Measurements from ENCODE around the gene ALOX5. TPM values are rescaled to one million over a fixed set of nuclear protein-coding genes. Genes with fewer than 3 reads are reported as not detected.

ALOX5 gene
- total and polyA plus RNA-seq, 4 donors, result 21.5 to 270 (median 144) TPM

DNA sequence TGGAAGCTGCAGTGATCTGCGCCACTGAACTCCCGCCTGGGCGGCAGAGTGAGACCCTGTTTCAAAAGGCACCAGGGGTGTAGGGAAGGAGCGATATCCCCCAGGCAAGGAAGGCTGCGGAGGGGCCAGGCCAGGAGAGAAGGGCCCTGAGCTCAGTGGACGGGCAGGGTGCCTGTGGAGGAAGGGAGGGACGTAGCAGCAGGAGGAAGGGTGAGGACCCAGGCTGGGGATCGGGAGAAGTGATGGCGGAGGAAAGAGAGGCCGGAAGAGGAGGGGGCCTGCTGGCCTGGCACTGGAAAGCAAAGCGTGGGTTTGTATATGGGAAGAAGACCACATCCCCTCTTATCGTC lies 45.6 kb downstream of the ALOX5 start:
- H3K4me3 ChIP-seq, result peak overlapping the region; percentile 43
- no peaks in the 10 kb centered on the region for H3K27me3 ChIP-seq (ENCODE audit: control insufficient read depth in 3 of 3, insufficient read depth in 3 of 3, low read length in 2 of 3)
- TF ChIP-seq, protein P1, sequence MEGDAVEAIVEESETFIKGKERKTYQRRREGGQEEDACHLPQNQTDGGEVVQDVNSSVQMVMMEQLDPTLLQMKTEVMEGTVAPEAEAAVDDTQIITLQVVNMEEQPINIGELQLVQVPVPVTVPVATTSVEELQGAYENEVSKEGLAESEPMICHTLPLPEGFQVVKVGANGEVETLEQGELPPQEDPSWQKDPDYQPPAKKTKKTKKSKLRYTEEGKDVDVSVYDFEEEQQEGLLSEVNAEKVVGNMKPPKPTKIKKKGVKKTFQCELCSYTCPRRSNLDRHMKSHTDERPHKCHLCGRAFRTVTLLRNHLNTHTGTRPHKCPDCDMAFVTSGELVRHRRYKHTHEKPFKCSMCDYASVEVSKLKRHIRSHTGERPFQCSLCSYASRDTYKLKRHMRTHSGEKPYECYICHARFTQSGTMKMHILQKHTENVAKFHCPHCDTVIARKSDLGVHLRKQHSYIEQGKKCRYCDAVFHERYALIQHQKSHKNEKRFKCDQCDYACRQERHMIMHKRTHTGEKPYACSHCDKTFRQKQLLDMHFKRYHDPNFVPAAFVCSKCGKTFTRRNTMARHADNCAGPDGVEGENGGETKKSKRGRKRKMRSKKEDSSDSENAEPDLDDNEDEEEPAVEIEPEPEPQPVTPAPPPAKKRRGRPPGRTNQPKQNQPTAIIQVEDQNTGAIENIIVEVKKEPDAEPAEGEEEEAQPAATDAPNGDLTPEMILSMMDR (IDR thresholded peaks at IDR 0.05; ENCODE audit: control extremely low read depth, extremely low read depth), result no peak
- ATAC-seq (ENCODE audit: insufficient read depth, low FRiP score) (no peak), DNase-seq (peak in 1 of 3 donors; percentile 57)
- H3K27ac ChIP-seq (ENCODE audit: low read depth in 1 of 2, low read length in 1 of 2), result peak overlapping the region; percentile 77 to 96
- no peaks in the 10 kb centered on the region for H3K36me3 ChIP-seq (ENCODE audit: control insufficient read depth in 4 of 4, insufficient read depth in 4 of 4, low read length in 4 of 4)
- H3K9ac ChIP-seq (ENCODE audit: insufficient read depth in 1 of 2, low read length in 2 of 2), result peak overlapping the region; percentile 28 to 70
- H3K9me3 ChIP-seq (ENCODE audit: control insufficient read depth in 4 of 4, insufficient read depth in 3 of 4, low read length in 3 of 4), result no peaks in the 10 kb centered on the region
- 5 to 20% methylated on average over 12 of the region's 12 CpGs for WGBS, 2 donors
- peaks cover 0 to 26% (median 4%) of the 10 kb centered on the region in 5 donors for H3K4me1 ChIP-seq (ENCODE audit: control insufficient read depth in 5 of 5, insufficient read depth in 5 of 5, low read length in 5 of 5)

DNA sequence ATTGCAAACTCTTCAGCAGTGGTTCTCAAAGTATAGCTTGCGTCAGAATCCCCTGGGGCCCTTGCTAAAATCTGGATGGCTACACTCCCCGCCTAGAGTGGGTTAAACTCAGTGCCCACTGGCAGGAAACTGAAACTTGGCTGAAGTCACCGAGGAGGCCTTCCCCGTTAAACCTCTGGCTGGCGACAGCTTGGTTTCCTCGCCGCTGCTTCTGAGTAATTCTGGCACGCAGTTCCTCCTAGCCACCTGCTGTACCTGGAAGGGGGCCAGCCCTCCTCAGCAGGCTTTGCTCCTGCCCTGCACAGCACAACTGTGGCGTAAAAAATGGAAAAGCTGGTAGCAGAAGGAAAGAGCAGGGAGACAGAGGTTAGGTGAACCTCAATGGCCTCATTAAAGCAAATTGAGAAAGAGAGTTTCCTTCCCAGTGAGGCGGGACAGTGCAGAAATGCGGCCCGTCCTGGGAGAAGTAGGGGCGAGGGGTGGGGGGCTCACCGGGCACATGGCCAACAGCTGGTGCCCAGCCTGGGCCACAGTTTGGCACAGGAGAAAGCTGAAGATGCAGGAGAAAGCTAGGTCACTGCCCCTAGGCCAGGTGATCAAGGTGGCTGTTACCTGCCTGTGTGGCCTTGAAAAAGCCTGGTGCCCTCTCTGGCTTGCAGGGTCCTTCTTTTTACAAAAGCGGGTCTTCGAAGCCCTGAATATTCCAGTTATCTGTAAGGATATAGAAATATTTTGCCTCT lies 46.6 kb downstream of the ALOX5 start:
- Histone ChIP-seq H3K4me3 (no peak overlapping the region), H3K9me3 (ENCODE audit: control insufficient read depth in 4 of 4, insufficient read depth in 3 of 4, low read length in 3 of 4) (no peaks in the 10 kb centered on the region), H3K9ac (ENCODE audit: insufficient read depth in 1 of 2, low read length in 2 of 2) (no peak overlapping the region), H3K27me3 (ENCODE audit: control insufficient read depth in 3 of 3, insufficient read depth in 3 of 3, low read length in 2 of 3) (no peaks in the 10 kb centered on the region), H3K36me3 (ENCODE audit: control insufficient read depth in 4 of 4, insufficient read depth in 4 of 4, low read length in 4 of 4) (no peaks in the 10 kb centered on the region), H3K27ac (ENCODE audit: low read depth in 1 of 2, low read length in 1 of 2) (peak overlapping the region in 1 of 2 donors; percentile 83), H3K4me1 (ENCODE audit: control insufficient read depth in 5 of 5, insufficient read depth in 5 of 5, low read length in 5 of 5) (peaks cover 0 to 26% (median 4%) of the 10 kb centered on the region in 5 donors)
- WGBS, 2 donors, result 13 to 22% methylated on average over 16 of the region's 16 CpGs
- ATAC-seq (ENCODE audit: insufficient read depth, low FRiP score) (peak; percentile 25), DNase-seq (peak; percentile 70 to 75 (median 74))
- TF ChIP-seq, protein P1 (IDR thresholded peaks at IDR 0.05; ENCODE audit: control extremely low read depth, extremely low read depth), result no peak

DNA sequence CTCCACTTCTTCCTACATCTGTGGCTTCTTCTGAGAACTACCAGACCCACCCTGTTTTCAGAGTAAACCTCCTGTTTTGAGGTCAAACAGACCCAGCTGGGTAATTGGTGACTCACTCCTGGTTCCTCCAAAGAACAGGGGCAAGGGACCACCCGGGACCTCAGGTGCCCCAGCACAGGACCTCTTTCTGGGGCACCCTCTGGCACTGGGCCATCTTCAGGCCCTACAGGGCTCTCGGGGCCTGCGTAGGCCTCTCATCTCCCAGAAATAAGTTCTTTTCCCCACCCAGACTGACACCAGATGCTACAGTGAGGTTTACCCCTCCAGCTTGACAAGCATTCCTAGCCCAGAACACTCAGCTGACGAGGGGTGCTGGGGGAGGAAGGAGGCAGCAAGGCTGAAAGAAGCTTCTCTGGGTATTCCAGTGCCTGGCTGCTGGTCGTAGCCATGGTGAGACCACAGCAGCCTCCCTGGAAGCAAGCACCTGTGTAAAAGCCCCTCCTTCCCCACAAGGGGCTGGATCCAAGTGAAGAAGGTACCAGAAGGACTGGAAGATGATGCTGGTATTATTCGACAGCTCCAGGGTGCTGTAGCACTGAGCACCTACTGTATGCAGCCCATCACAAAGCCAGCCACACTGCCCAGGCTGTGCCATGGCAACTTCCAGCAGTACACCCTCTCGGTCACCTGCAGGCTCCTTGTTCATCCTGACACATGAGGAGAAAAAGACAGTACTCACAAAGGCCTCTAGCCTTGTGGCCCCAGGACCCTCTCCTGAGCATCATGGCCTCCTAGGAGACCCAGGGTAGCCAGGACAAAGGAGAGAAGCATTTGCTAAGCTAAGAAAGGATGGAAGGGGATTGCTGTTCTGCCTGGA lies 47.4 kb downstream of the ALOX5 start:
- ATAC-seq (ENCODE audit: insufficient read depth, low FRiP score) (no peak), DNase-seq (no peak)
- H3K36me3 ChIP-seq (ENCODE audit: control insufficient read depth in 4 of 4, insufficient read depth in 4 of 4, low read length in 4 of 4), result no peaks in the 10 kb centered on the region
- H3K4me3 ChIP-seq, result no peak overlapping the region
- TF ChIP-seq, protein P1 (IDR thresholded peaks at IDR 0.05; ENCODE audit: control extremely low read depth, extremely low read depth), result no peak
- WGBS, 2 donors, result 59 to 74% methylated on average over 7 of the region's 7 CpGs
- H3K4me1 ChIP-seq (ENCODE audit: control insufficient read depth in 5 of 5, insufficient read depth in 5 of 5, low read length in 5 of 5), result peaks cover 0 to 26% (median 4%) of the 10 kb centered on the region in 5 donors
- no peak overlapping the region for H3K9ac ChIP-seq (ENCODE audit: insufficient read depth in 1 of 2, low read length in 2 of 2)
- H3K9me3 ChIP-seq (ENCODE audit: control insufficient read depth in 4 of 4, insufficient read depth in 3 of 4, low read length in 3 of 4), result no peaks in the 10 kb centered on the region
- peak overlapping the region in 1 of 2 donors; percentile 4 for H3K27ac ChIP-seq (ENCODE audit: low read depth in 1 of 2, low read length in 1 of 2)
- H3K27me3 ChIP-seq (ENCODE audit: control insufficient read depth in 3 of 3, insufficient read depth in 3 of 3, low read length in 2 of 3), result no peaks in the 10 kb centered on the region

All from lung (tissue), 12 donors.